HepG2 (cell line): ENCODE measurements around the gene PGS1. TPM values are rescaled to one million over a fixed set of nuclear protein-coding genes. Genes with fewer than 3 reads are reported as not detected.

Experiments used
- ATAC-seq: fragments of 200-7000 bp; cut with Tn5 transposase; 3 replicates; pipeline ENCODE4 v1.9.1; 2020; ENCODE audit warnings: mild to moderate bottlenecking, moderate library complexity
- BruUV-seq: library from RNA; stranded (reverse); fragments of 400-500 nt; replicated peaks from 2 replicates; lab custom pipeline; 2021; lab: Mats Ljungman, UMichigan
- CTCF ChIA-PET: fragments of 300-600 bp; formaldehyde crosslinking; extraction: SDS; loops from one replicate; lab custom pipeline; 2021; ENCODE audit warnings: low total read pairs, inconsistent platforms, low intra/inter-chr PET ratio; lab: Yijun Ruan, JAX
- POLR2A ChIA-PET: fragments of 350-600 bp; sonication (Branson Sonifier 250); formaldehyde crosslinking; loops from one replicate; lab custom pipeline; 2020; ENCODE audit warnings: antibody characterized with exemption, inconsistent platforms; lab: Yijun Ruan, JAX
- DNase-seq: peaks from one replicate; pipeline ENCODE4 v3.0.0-alpha.2; 2015; ENCODE audit warnings: low spot score
- FAIRE-seq: peaks from 3 replicates; lab custom pipeline; 2011; peaks lifted over from hg19 to GRCh38; lab: Jason Lieb, UNC
- H2AFZ ChIP-seq: one replicate; pipeline ENCODE4 v1.6.1; 2011; ENCODE audit warnings: low read length, inconsistent platforms
- H3K27ac ChIP-seq: fragments of 300-600 bp; 3 replicates; pipeline ENCODE4 v1.8.0; 2011; ENCODE audit warnings: mixed run types, mild to moderate bottlenecking, mixed read lengths, low read length, inconsistent platforms; ENCODE audit not compliant: insufficient read depth; ENCODE audit errors: extremely low read length
- H3K27me3 ChIP-seq, 2 experiments: fragments of 200-600 bp in 1 of 2; 2 replicates in 1 of 2; 3 replicates in 1 of 2; pipeline versions ENCODE4 v1.6.0 to v1.8.0; 2011; ENCODE audit warnings: low read length in 2 of 2, mild to moderate bottlenecking in 2 of 2, moderate library complexity in 2 of 2, inconsistent platforms in 1 of 2; ENCODE audit not compliant: insufficient read depth in 2 of 2, control insufficient read depth in 1 of 2
- H3K36me3 ChIP-seq, 2 experiments: fragments of 200-600 bp in 1 of 2; replicated peaks in 1 of 2; 2 replicates in 1 of 2; 3 replicates in 1 of 2; pipeline versions ENCODE4 v1.5.1 to v1.8.0; 2011; ENCODE audit warnings: low read length in 2 of 2, inconsistent platforms in 1 of 2; ENCODE audit not compliant: insufficient read depth in 2 of 2, control insufficient read depth in 1 of 2
- H3K4me1 ChIP-seq: 2 replicates; pipeline ENCODE4 v1.5.1; 2012; ENCODE audit warnings: low read length, inconsistent platforms; ENCODE audit not compliant: insufficient read depth
- H3K4me2 ChIP-seq: 2 replicates; pipeline ENCODE4 v1.6.0; 2011; ENCODE audit warnings: low read depth, low read length, inconsistent platforms
- H3K4me3 ChIP-seq, 3 experiments: fragments of 200-600 bp in 1 of 3; sonication (generic), shearing (Covaris generic) in 1 of 3; replicated peaks in 1 of 3; 2 replicates each; pipeline ENCODE4 v1.5.1; 2011 to 2016; ENCODE audit warnings: low read length in 3 of 3, inconsistent platforms in 2 of 3, low read depth in 2 of 3, mild to moderate bottlenecking in 2 of 3, control low read depth in 1 of 3, mixed read lengths in 1 of 3; ENCODE audit not compliant: insufficient read depth in 1 of 3
- H3K79me2 ChIP-seq: one replicate; pipeline ENCODE4 v1.6.1; 2011; ENCODE audit warnings: low read length, inconsistent platforms; ENCODE audit not compliant: insufficient read depth
- H3K9ac ChIP-seq: 2 replicates; pipeline ENCODE4 v1.6.0; 2011; ENCODE audit warnings: mild to moderate bottlenecking, low read depth, low read length, inconsistent platforms; ENCODE audit not compliant: insufficient read depth
- H3K9me3 ChIP-seq: 2 replicates; pipeline ENCODE4 v1.5.1; 2012; ENCODE audit warnings: mild to moderate bottlenecking, low read length
- H4K20me1 ChIP-seq: 2 replicates; pipeline ENCODE4 v1.6.0; 2011; ENCODE audit warnings: inconsistent platforms, mild to moderate bottlenecking, low read length, moderate library complexity; ENCODE audit not compliant: insufficient read depth
- CHD2 ChIP-seq: IDR thresholded peaks from 2 replicates; pipeline ENCODE4 v1.6.1; 2011; ENCODE audit warnings: low read depth, low read length, improper control_type of control experiment
- FOXK2 ChIP-seq: fragments of 450-650 bp; IDR thresholded peaks from 2 replicates; pipeline ENCODE4 v1.6.1; 2016
- GLI4 ChIP-seq: sonication (generic); formaldehyde crosslinking; IDR thresholded peaks from 2 replicates; pipeline ENCODE4 v1.5.1; 2020; ENCODE audit warnings: missing genetic modification reagents, mild to moderate bottlenecking, moderate library complexity, borderline replicate concordance
- SALL2 ChIP-seq: sonication (generic); formaldehyde crosslinking; IDR thresholded peaks from 2 replicates; pipeline ENCODE4 v1.8.1; 2023; ENCODE audit warnings: mild to moderate bottlenecking, missing genetic modification reagents, inconsistent platforms
- TAF15 ChIP-seq: fragments of 200-400 bp; formaldehyde crosslinking; IDR thresholded peaks from one replicate; pipeline ENCODE4 v1.6.1; 2018; ENCODE audit warnings: mild to moderate bottlenecking, low read depth, low read length; ENCODE audit not compliant: poor library complexity, severe bottlenecking
- ZNF383 ChIP-seq: sonication (generic); formaldehyde crosslinking; IDR thresholded peaks from 2 replicates; pipeline ENCODE4 v1.4.0; 2020; ENCODE audit warnings: missing genetic modification reagents, mild to moderate bottlenecking, borderline replicate concordance
- ZNF550 ChIP-seq: sonication (generic); formaldehyde crosslinking; IDR thresholded peaks from 2 replicates; pipeline ENCODE4 v1.4.0; 2020; ENCODE audit warnings: mild to moderate bottlenecking, missing genetic modification reagents, borderline replicate concordance
- ZSCAN30 ChIP-seq: sonication (generic); formaldehyde crosslinking; IDR thresholded peaks from 2 replicates; pipeline ENCODE4 v1.5.0; 2020; ENCODE audit warnings: mild to moderate bottlenecking, missing genetic modification reagents
- ZSCAN31 ChIP-seq: sonication (generic); formaldehyde crosslinking; IDR thresholded peaks from 2 replicates; pipeline ENCODE4 v1.5.0; 2020; ENCODE audit warnings: low read depth, mild to moderate bottlenecking, missing genetic modification reagents
- WGBS: methylation state at CpG from one replicate; pipeline ENCODE4 v1.1.6; 2017; ENCODE audit warnings: low lambda C conversion rate; 5-methylcytosine and 5-hydroxymethylcytosine counted together
- in situ Hi-C: cut with HindIII; loops from 2 replicates; pipeline ENCODE4 v1.10.0; 2017; ENCODE audit warnings: low pct_unique_long_range_greater_than_20kb; ENCODE audit not compliant: extremely low pct_ligation_motif_present
- intact Hi-C: fragments of 100-400 bp; cut with micrococcal nuclease; formaldehyde crosslinking; loops from one replicate; pipeline ENCODE4 v1.10.0; 2022; ENCODE audit not compliant: unreplicated experiment
- polyA plus RNA-seq, 8 experiments: library from polyadenylated mRNA; depleted of rRNA in 3 of 8; stranded (reverse) in 7 of 8; unstranded in 1 of 8; fragments of >200 nt; fragmentation: Illumina TruSeq in 4 of 8; extraction: Trizol in 4 of 8; gene quantifications; 2 replicates each; pipeline versions ENCODE4 v1.2.1 to v1.2.3, GENCODE V29; 2011 to 2016; ENCODE audit warnings: low read depth in 4 of 8, missing spikeins in 1 of 8, mixed read lengths in 1 of 8; ENCODE audit not compliant: insufficient read depth in 1 of 8
- total RNA-seq, 5 experiments: library from RNA; depleted of rRNA; stranded (reverse); fragments of >200 nt; fragmentation: Illumina TruSeq; extraction: Trizol; gene quantifications; 2 replicates each; pipeline ENCODE4 v1.2.3, GENCODE V29; 2016; ENCODE audit warnings: low read depth in 1 of 5
- TF ChIP-seq, protein P1 (sequence below): sonication (generic); formaldehyde crosslinking; IDR thresholded peaks from 2 replicates; pipeline ENCODE4 v1.5.1; 2020; ENCODE audit warnings: mild to moderate bottlenecking, moderate library complexity, missing genetic modification reagents

The PGS1 gene
- total and polyA plus RNA-seq, 2 of the 13 experiments (the other 11 are each of a cell fraction or from before 2014, with no cell fraction given) = 25.9 to 31.5 TPM

DNA sequence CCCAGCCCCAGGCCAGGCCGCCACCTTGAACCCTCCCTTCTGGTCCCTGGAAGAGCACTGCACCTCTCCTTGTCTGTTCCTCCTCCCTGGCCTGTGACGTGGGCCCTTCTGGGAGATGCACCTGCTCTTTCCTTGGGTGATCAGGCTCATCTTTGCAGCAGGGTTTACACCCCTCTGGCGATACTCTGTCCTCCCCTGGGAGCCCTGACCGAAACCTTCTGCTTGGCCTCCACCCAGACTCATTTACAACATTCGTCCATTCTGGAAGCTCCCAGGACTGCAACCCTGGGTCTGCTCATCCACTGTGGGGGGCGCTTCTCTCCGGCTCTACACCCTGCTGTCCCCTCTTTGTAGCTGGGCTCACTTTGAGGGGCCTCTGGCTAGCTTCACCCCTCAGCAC, 73.3 kb downstream of the PGS1 start (continued):
- TF ChIP-seq CHD2 (no peak), SALL2 (CRISPR knock-in tag) (no peak)
- TF ChIP-seq, protein P1, sequence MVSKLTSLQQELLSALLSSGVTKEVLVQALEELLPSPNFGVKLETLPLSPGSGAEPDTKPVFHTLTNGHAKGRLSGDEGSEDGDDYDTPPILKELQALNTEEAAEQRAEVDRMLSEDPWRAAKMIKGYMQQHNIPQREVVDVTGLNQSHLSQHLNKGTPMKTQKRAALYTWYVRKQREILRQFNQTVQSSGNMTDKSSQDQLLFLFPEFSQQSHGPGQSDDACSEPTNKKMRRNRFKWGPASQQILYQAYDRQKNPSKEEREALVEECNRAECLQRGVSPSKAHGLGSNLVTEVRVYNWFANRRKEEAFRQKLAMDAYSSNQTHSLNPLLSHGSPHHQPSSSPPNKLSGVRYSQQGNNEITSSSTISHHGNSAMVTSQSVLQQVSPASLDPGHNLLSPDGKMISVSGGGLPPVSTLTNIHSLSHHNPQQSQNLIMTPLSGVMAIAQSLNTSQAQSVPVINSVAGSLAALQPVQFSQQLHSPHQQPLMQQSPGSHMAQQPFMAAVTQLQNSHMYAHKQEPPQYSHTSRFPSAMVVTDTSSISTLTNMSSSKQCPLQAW (CRISPR knock-in tag) = no peak

DNA sequence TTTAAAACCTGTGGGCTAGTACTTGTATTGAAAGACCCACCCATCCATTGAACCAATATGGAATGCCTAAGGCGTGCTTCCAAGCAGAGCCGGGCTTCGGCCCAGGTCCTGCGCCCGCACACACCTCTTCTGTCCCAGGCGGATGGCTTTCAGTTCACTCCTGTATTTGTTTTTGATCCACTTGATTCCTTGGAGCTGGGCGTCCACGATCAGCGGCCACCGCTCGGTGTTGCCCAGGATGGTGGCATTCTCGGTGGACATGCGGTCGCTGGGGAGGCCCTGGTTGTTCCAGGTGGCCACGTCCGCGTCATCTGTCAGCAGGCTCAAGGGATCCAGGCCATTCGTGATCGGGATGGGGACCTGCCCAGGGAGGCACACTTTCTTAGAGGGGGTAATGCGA, 75.9 kb downstream of the PGS1 start:
- H3K79me2 ChIP-seq = no peaks in the 10 kb centered on the region
- FAIRE-seq = no peak
- CTCF ChIA-PET = no interaction called here
- no peaks in the 10 kb centered on the region for H3K4me1 ChIP-seq
- no peak overlapping the region for H3K27ac ChIP-seq
- H2AFZ ChIP-seq = no peak overlapping the region
- no peak overlapping the region for H3K4me3 ChIP-seq
- no peak for ATAC-seq
- in situ Hi-C loops = no loop called here
- WGBS = 83% methylated on average over 20 of the region's 20 CpGs
- H3K27me3 ChIP-seq = peaks cover 1 to 55% of the 10 kb centered on the region in 2 experiments; a peak in 4 of 5 replicates
- H4K20me1 ChIP-seq = no peaks in the 10 kb centered on the region
- TF ChIP-seq ZNF550 (CRISPR knock-in tag) = no peak
- TF ChIP-seq GLI4 (CRISPR knock-in tag) = no peak
- TF ChIP-seq ZSCAN31 (CRISPR knock-in tag) = no peak
- no peak for TF ChIP-seq ZNF383 (CRISPR knock-in tag)
- TF ChIP-seq TAF15 = no peak
- TF ChIP-seq FOXK2 = no peak
- TF ChIP-seq ZSCAN30 (CRISPR knock-in tag) = no peak
- TF ChIP-seq, all 625 proteins: peak for 0
- POLR2A ChIA-PET = no interaction called here
- H3K9me3 ChIP-seq = no peaks in the 10 kb centered on the region
- no peak overlapping the region for H3K9ac ChIP-seq
- no TSS peak for BruUV-seq
- intact Hi-C loops = loop anchor here (5.0 kb wide), 1 partner anchor 1277 kb away; no protein-coding TSS in a partner anchor
- H3K4me2 ChIP-seq = no peak overlapping the region
- no peaks in the 10 kb centered on the region for H3K36me3 ChIP-seq
- no peak for DNase-seq
